ENCODE results near the gene GPR149. TPM values are rescaled to one million over a fixed set of nuclear protein-coding genes. Genes with fewer than 3 reads are reported as not detected.

The GPR149 gene
- total RNA-seq, 2 donors from 2014 or later, result 0.09 TPM; not detected in 1

- H3K4me1 ChIP-seq (replicated peaks), result no peaks in the 10 kb centered on the region
- no peaks in the 10 kb centered on the region for H3K36me3 ChIP-seq
- H3K27me3 ChIP-seq (replicated peaks; ENCODE audit: insufficient read depth), result no peaks in the 10 kb centered on the region
- intact Hi-C loops (cut with DNase I), result no loop called here
- 11% methylated on average over 3 of the region's 3 CpGs for WGBS
- H3K4me3 ChIP-seq, result no peak overlapping the region
- no peaks in the 10 kb centered on the region for H3K9me3 ChIP-seq
- no peak for TF ChIP-seq POLR2A (IDR thresholded peaks at IDR 0.05)
- TF ChIP-seq CTCF (IDR thresholded peaks at IDR 0.05), result no peak
- no peak for TF ChIP-seq POLR2AphosphoS5 (IDR thresholded peaks at IDR 0.05)
- no peak overlapping the region for H3K27ac ChIP-seq
- no peak for DNase-seq (ENCODE audit: low spot score)
These were observed 8.9 kb downstream of the GPR149 start for GRCh38 chr3:154421083-154421482.

- 67% methylated on average over 3 of the region's 3 CpGs for WGBS
- no peak for DNase-seq (ENCODE audit: low spot score)
- Histone ChIP-seq H3K9me3 (no peaks in the 10 kb centered on the region), H3K4me3 (no peak overlapping the region), H3K36me3 (no peaks in the 10 kb centered on the region), H3K27ac (no peak overlapping the region), H3K27me3 (replicated peaks; ENCODE audit: insufficient read depth) (no peaks in the 10 kb centered on the region), H3K4me1 (replicated peaks) (no peaks in the 10 kb centered on the region)
- intact Hi-C loops (cut with DNase I), result no loop called here
- TF ChIP-seq CTCF (IDR thresholded peaks at IDR 0.05), result no peak
- no peak for TF ChIP-seq POLR2AphosphoS5 (IDR thresholded peaks at IDR 0.05)
- no peak for TF ChIP-seq POLR2A (IDR thresholded peaks at IDR 0.05)
These were observed 31.7 kb downstream of the GPR149 start for GRCh38 chr3:154398084-154398967.

- H3K27me3 ChIP-seq (replicated peaks; ENCODE audit: insufficient read depth), result no peaks in the 10 kb centered on the region
- 90% methylated on average over 3 of the region's 3 CpGs for WGBS
- TF ChIP-seq POLR2AphosphoS5 (IDR thresholded peaks at IDR 0.05) (no peak), CTCF (IDR thresholded peaks at IDR 0.05) (no peak), POLR2A (IDR thresholded peaks at IDR 0.05) (no peak)
- intact Hi-C loops (cut with DNase I), result no loop called here
- no peak overlapping the region for H3K4me3 ChIP-seq
- no peak for DNase-seq (ENCODE audit: low spot score)
- H3K36me3 ChIP-seq, result no peaks in the 10 kb centered on the region
- H3K4me1 ChIP-seq (replicated peaks), result no peaks in the 10 kb centered on the region
- H3K27ac ChIP-seq, result no peak overlapping the region
- H3K9me3 ChIP-seq, result no peaks in the 10 kb centered on the region
These were observed 40.1 kb downstream of the GPR149 start for GRCh38 chr3:154389861-154390260.

- H3K4me1 ChIP-seq (replicated peaks), result no peaks in the 10 kb centered on the region
- TF ChIP-seq POLR2A (IDR thresholded peaks at IDR 0.05), result no peak
- H3K4me3 ChIP-seq, result no peak overlapping the region
- H3K27me3 ChIP-seq (replicated peaks; ENCODE audit: insufficient read depth), result no peaks in the 10 kb centered on the region
- no peak overlapping the region for H3K27ac ChIP-seq
- no peaks in the 10 kb centered on the region for H3K36me3 ChIP-seq
- H3K9me3 ChIP-seq, result no peaks in the 10 kb centered on the region
- no peak for DNase-seq (ENCODE audit: low spot score)
- intact Hi-C loops (cut with DNase I), result no loop called here
These were observed 45.5 kb downstream of the GPR149 start for GRCh38 chr3:154384479-154384878.

- no peak for DNase-seq (ENCODE audit: low spot score)
These were observed 51.7 kb downstream of the GPR149 start for GRCh38 chr3:154378311-154378710.

More at GRCh38 chr3:154378311-154378710, 51.7 kb downstream of the GPR149 start:
- H3K27me3 ChIP-seq (replicated peaks; ENCODE audit: insufficient read depth), result no peaks in the 10 kb centered on the region
- H3K4me1 ChIP-seq (replicated peaks), result no peaks in the 10 kb centered on the region
- WGBS, result 95% methylated on average over 2 of the region's 2 CpGs
- H3K36me3 ChIP-seq, result no peaks in the 10 kb centered on the region
- no peak overlapping the region for H3K27ac ChIP-seq
- H3K4me3 ChIP-seq, result no peak overlapping the region
- TF ChIP-seq POLR2AphosphoS5 (IDR thresholded peaks at IDR 0.05) (no peak), POLR2A (IDR thresholded peaks at IDR 0.05) (no peak), CTCF (IDR thresholded peaks at IDR 0.05) (no peak)
- no peaks in the 10 kb centered on the region for H3K9me3 ChIP-seq
- intact Hi-C loops (cut with DNase I), result no loop called here
